HCT116 (cell line): ENCODE data around the gene FPR2. TPM values are rescaled to one million over a fixed set of nuclear protein-coding genes. Genes with fewer than 3 reads are reported as not detected.
"Not testable (repeated sequence)": the region's sequence is repeated elsewhere in the genome, so short reads cannot be mapped to it uniquely, and the experiment has no call there.

Source experiments
- ATAC-seq: fragments of 200-7000 bp; cut with Tn5 transposase; 2 replicates; pipeline ENCODE4 v1.9.1; 2020; ENCODE audit warnings: mild to moderate bottlenecking, moderate library complexity
- BruUV-seq: library from RNA; stranded (reverse); fragments of 400-500 nt; replicated peaks from 2 replicates; lab custom pipeline; 2021; lab: Mats Ljungman, UMichigan
- CTCF ChIA-PET: fragments of 300-600 bp; sonication (Branson Sonifier 250); formaldehyde crosslinking; loops from one replicate; lab custom pipeline; 2021; ENCODE audit warnings: antibody characterized with exemption; lab: Charles Lee
- POLR2A ChIA-PET: fragments of 300-600, 350-600 bp; sonication (Branson Sonifier 250); formaldehyde crosslinking; loops from one replicate; lab custom pipeline; 2021; ENCODE audit warnings: antibody characterized with exemption; lab: Charles Lee
- RAD21 ChIA-PET, 2 experiments: fragments of 300-600 bp; sonication (Branson Sonifier 250); formaldehyde crosslinking; loops; one replicate each; lab custom pipeline; 2023; ENCODE audit warnings: low total read pairs in 2 of 2; ENCODE audit not compliant: uncharacterized antibody in 2 of 2, unreplicated experiment in 2 of 2, low non-redundant PET in 1 of 2; lab: Charles Lee
- DNase-seq: peaks from one replicate; pipeline ENCODE4 v3.0.0-alpha.2; 2010; ENCODE audit warnings: low read depth, low spot score
- H2AFZ ChIP-seq: fragments of 200-600 bp; shearing (Covaris generic), sonication (generic); 2 replicates; pipeline ENCODE4 v1.6.1; 2017; ENCODE audit warnings: low read depth, mixed run types, mixed read lengths, antibody characterized with exemption, low read length; ENCODE audit not compliant: poor library complexity, severe bottlenecking
- H3K27ac ChIP-seq: 2 replicates; pipeline ENCODE4 v1.5.1; 2012; ENCODE audit warnings: low read depth, low read length
- H3K27me3 ChIP-seq: fragments of 200-600 bp; sonication (generic); 2 replicates; pipeline ENCODE4 v1.6.1; 2016; ENCODE audit warnings: mixed run types, low read length, mixed read lengths; ENCODE audit not compliant: insufficient read depth
- H3K36me3 ChIP-seq, 2 experiments: fragments of 200-500 bp in 1 of 2; fragments of 200-600 bp in 1 of 2; sonication (Bioruptor generic) in 1 of 2; sonication (generic) in 1 of 2; 2 replicates each; pipeline versions ENCODE4 v1.5.1 to v1.6.1; 2014 to 2016; ENCODE audit warnings: low read length in 2 of 2, inconsistent platforms in 1 of 2, mixed read lengths in 1 of 2, mixed run types in 1 of 2; ENCODE audit not compliant: insufficient read depth in 2 of 2, control insufficient read depth in 1 of 2
- H3K4me1 ChIP-seq, 2 experiments: fragments of 200-600 bp in 1 of 2; sonication (generic) in 1 of 2; 2 replicates each; pipeline versions ENCODE4 v1.5.1 to v1.6.1; 2012 to 2017; ENCODE audit warnings: low read length in 2 of 2, inconsistent platforms in 1 of 2, mild to moderate bottlenecking in 1 of 2, mixed read lengths in 1 of 2, mixed run types in 1 of 2, moderate library complexity in 1 of 2; ENCODE audit not compliant: insufficient read depth in 2 of 2, control insufficient read depth in 1 of 2
- H3K4me2 ChIP-seq: fragments of 200-600 bp; sonication (generic); 2 replicates; pipeline ENCODE4 v1.6.1; 2017; ENCODE audit warnings: mixed run types, low read length, mixed read lengths
- H3K4me3 ChIP-seq, 2 experiments: fragments of 200-600 bp in 1 of 2; sonication (generic) in 1 of 2; replicated peaks in 1 of 2; 2 replicates each; pipeline ENCODE4 v1.5.1; 2011 to 2016; ENCODE audit warnings: low read length in 2 of 2, control low read depth in 1 of 2, low read depth in 1 of 2, mild to moderate bottlenecking in 1 of 2, mixed read lengths in 1 of 2, mixed run types in 1 of 2
- H3K79me2 ChIP-seq: fragments of 200-600 bp; sonication (generic); 2 replicates; pipeline ENCODE4 v1.6.1; 2017; ENCODE audit warnings: mild to moderate bottlenecking, mixed run types, low read length, moderate library complexity, mixed read lengths; ENCODE audit not compliant: insufficient read depth
- H3K9ac ChIP-seq: fragments of 200-600 bp; sonication (generic); 2 replicates; pipeline ENCODE4 v1.6.1; 2016; ENCODE audit warnings: low read length, mixed read lengths
- H3K9me2 ChIP-seq: fragments of 200-600 bp; sonication (generic), shearing (Covaris generic); 2 replicates; pipeline ENCODE4 v1.6.1; 2017; ENCODE audit warnings: mixed run types, mild to moderate bottlenecking, moderate library complexity; ENCODE audit not compliant: insufficient read depth
- H3K9me3 ChIP-seq, 2 experiments: fragments of 200-500 bp in 1 of 2; fragments of 200-600 bp in 1 of 2; sonication (Bioruptor generic) in 1 of 2; sonication (generic) in 1 of 2; 2 replicates each; pipeline ENCODE4 v1.6.1; 2014 to 2017; ENCODE audit warnings: low read length in 2 of 2, mixed read lengths in 2 of 2, inconsistent platforms in 1 of 2, low read depth in 1 of 2, mild to moderate bottlenecking in 1 of 2, mixed run types in 1 of 2, moderate library complexity in 1 of 2; ENCODE audit not compliant: control insufficient read depth in 1 of 2, insufficient read depth in 1 of 2
- H4K20me1 ChIP-seq: fragments of 200-600 bp; sonication (generic), shearing (Covaris generic); 2 replicates; pipeline ENCODE4 v1.6.1; 2017; ENCODE audit warnings: mixed run types, mild to moderate bottlenecking, moderate library complexity; ENCODE audit not compliant: insufficient read depth
- POLR2AphosphoS5 ChIP-seq: IDR thresholded peaks from 2 replicates; pipeline ENCODE4 v1.6.1; 2011; ENCODE audit warnings: mild to moderate bottlenecking, low read depth, low read length, moderate library complexity
- RAD21 ChIP-seq: IDR thresholded peaks from 2 replicates; pipeline ENCODE4 v1.6.1; 2012; ENCODE audit warnings: low read depth, mild to moderate bottlenecking
- intact Hi-C: fragments of 100-400 bp; cut with micrococcal nuclease; formaldehyde crosslinking; loops from 2 replicates; pipeline ENCODE4 v1.10.0; 2022
- total RNA-seq: library from RNA; stranded (reverse); gene quantifications from one replicate; pipeline ENCODE4 v1.2.1, GENCODE V29; 2021; ENCODE audit not compliant: unreplicated experiment
- TF ChIP-seq, protein P1 (sequence below), 3 experiments: fragments of 200-600 bp in 1 of 3; sonication (generic) in 1 of 3; IDR thresholded peaks in 2 of 3; conservative IDR thresholded peaks in 1 of 3; 2 replicates each; pipeline ENCODE4 v1.5.1; 2012 to 2017; ENCODE audit warnings: low read depth in 2 of 3, low read length in 2 of 3, antibody characterized with exemption in 1 of 3, borderline replicate concordance in 1 of 3, control low read depth in 1 of 3, mild to moderate bottlenecking in 1 of 3, mixed read lengths in 1 of 3, mixed run types in 1 of 3, moderate library complexity in 1 of 3; ENCODE audit not compliant: insufficient read depth in 1 of 3

FPR2 gene
- total RNA-seq, 1 experiment from 2014 or later = not detected

DNA sequence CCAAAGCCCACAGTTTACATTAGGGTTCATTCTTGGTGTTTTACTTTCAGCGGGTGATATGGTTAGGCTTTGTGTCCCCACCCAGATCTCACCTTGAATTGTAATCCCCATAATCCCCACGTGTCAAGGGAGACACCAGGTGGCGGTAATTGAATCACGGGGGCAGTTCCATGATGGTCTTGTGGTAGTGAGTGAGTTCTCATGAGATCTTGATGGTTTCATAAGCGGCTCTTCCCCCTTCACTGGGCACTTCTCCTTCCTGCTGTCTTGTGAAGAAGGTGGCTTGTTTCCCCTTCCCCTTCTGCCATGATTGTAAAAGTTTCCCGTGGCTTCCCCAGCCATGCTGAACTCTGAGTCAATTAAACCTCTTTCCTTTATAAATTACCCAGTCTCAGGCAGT, 12.0 kb downstream of the FPR2 start:
- H4K20me1 ChIP-seq = no peaks in the 10 kb centered on the region
- H3K9ac ChIP-seq = no peak overlapping the region
- CTCF ChIA-PET = no interaction called here
- H2AFZ ChIP-seq = no peak overlapping the region
- 0 out of 4 replicates have a peak, but pooled peaks cover 0 to 3% of the 10 kb centered on the region in 2 experiments for H3K9me3 ChIP-seq
- intact Hi-C loops = no loop called here
- ATAC-seq (no peak), DNase-seq (no peak)
- H3K4me2 ChIP-seq = no peak overlapping the region
- no peak overlapping the region for H3K27ac ChIP-seq
- no peak overlapping the region for H3K4me3 ChIP-seq
- H3K79me2 ChIP-seq = no peaks in the 10 kb centered on the region
- POLR2A ChIA-PET = no interaction called here
- TF ChIP-seq RAD21 (peak; percentile 41), POLR2AphosphoS5 (no peak)
- TF ChIP-seq, protein P1, sequence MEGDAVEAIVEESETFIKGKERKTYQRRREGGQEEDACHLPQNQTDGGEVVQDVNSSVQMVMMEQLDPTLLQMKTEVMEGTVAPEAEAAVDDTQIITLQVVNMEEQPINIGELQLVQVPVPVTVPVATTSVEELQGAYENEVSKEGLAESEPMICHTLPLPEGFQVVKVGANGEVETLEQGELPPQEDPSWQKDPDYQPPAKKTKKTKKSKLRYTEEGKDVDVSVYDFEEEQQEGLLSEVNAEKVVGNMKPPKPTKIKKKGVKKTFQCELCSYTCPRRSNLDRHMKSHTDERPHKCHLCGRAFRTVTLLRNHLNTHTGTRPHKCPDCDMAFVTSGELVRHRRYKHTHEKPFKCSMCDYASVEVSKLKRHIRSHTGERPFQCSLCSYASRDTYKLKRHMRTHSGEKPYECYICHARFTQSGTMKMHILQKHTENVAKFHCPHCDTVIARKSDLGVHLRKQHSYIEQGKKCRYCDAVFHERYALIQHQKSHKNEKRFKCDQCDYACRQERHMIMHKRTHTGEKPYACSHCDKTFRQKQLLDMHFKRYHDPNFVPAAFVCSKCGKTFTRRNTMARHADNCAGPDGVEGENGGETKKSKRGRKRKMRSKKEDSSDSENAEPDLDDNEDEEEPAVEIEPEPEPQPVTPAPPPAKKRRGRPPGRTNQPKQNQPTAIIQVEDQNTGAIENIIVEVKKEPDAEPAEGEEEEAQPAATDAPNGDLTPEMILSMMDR (IDR thresholded peaks at IDR 0.05 in 2 of 3, conservative IDR thresholded peaks at IDR 0.05 in 1 of 3; ENCODE audit: borderline replicate concordance in 1 of 3, insufficient read depth in 1 of 3, low read depth in 2 of 3, low read length in 2 of 3) = peak in 1 of 3 experiments; percentile 19; a peak in 1 of 6 replicates
- H3K27me3 ChIP-seq = no peaks in the 10 kb centered on the region
- H3K36me3 ChIP-seq = no peaks in the 10 kb centered on the region
- no peaks in the 10 kb centered on the region for H3K9me2 ChIP-seq
- RAD21 ChIA-PET = no interaction called here
- peaks cover 0 to under 1% of the 10 kb centered on the region in 2 experiments; a peak in 1 of 4 replicates for H3K4me1 ChIP-seq
- no TSS peak for BruUV-seq

- BruUV-seq, H3K4me1 ChIP-seq, H3K9me2 ChIP-seq, H3K9ac ChIP-seq, H2AFZ ChIP-seq, RAD21 ChIA-PET, H4K20me1 ChIP-seq, ATAC-seq, H3K27ac ChIP-seq, H3K27me3 ChIP-seq, POLR2A ChIA-PET, H3K4me2 ChIP-seq, H3K4me3 ChIP-seq, H3K36me3 ChIP-seq, DNase-seq, H3K79me2 ChIP-seq, H3K9me3 ChIP-seq: not testable (repeated sequence)
- CTCF ChIA-PET = interaction anchor here (2.7 kb wide), 1 partner anchor 73 kb away, joined by 13 read pairs; no protein-coding TSS in a partner anchor
- intact Hi-C loops = loop anchor here (5.0 kb wide), 2 partner anchors 109 to 169 kb away; no protein-coding TSS in a partner anchor
These were observed 15.6 kb downstream of the FPR2 start for GRCh38 chr19:51776561-51776960.
